HEK293 (cell line): ENCODE results near the gene RAB22A.

Source experiments
- BCL11A ChIP-seq: fragments of 450-650 bp; formaldehyde crosslinking; IDR thresholded peaks from 2 replicates; pipeline ENCODE4 v1.5.1; 2016; ENCODE audit warnings: low read depth, missing biosample characterization, missing genetic modification characterization
- KLF1 ChIP-seq: fragments of 450-650 bp; formaldehyde crosslinking; IDR thresholded peaks from 2 replicates; pipeline ENCODE4 v1.5.1; 2016; ENCODE audit warnings: missing biosample characterization, missing genetic modification characterization
- MYNN ChIP-seq: fragments of 450-650 bp; formaldehyde crosslinking; IDR thresholded peaks from 2 replicates; pipeline ENCODE4 v1.5.1; 2016; ENCODE audit warnings: missing biosample characterization, missing genetic modification characterization, borderline replicate concordance
- ZFP69B ChIP-seq: fragments of 450-650 bp; formaldehyde crosslinking; IDR thresholded peaks from 2 replicates; pipeline ENCODE4 v1.5.1; 2016; ENCODE audit warnings: missing biosample characterization, missing genetic modification characterization
- ZNF274 ChIP-seq, 2 experiments: fragments of 200-500 bp in 1 of 2; fragments of 450-650 bp in 1 of 2; sonication (Bioruptor generic) in 1 of 2; formaldehyde crosslinking in 1 of 2; IDR thresholded peaks; 2 replicates each; pipeline versions ENCODE4 v1.5.1 to v1.6.1; 2014 to 2016; ENCODE audit warnings: borderline replicate concordance in 1 of 2, inconsistent platforms in 1 of 2, low read length in 1 of 2, missing biosample characterization in 1 of 2, missing genetic modification characterization in 1 of 2
- ZNF792 ChIP-seq: fragments of 450-650 bp; formaldehyde crosslinking; IDR thresholded peaks from 2 replicates; pipeline ENCODE4 v1.5.1; 2016; ENCODE audit warnings: missing biosample characterization, missing genetic modification characterization
- ZNF830 ChIP-seq: fragments of 450-650 bp; IDR thresholded peaks from 2 replicates; pipeline ENCODE4 v1.5.0; 2018; ENCODE audit warnings: missing biosample characterization, missing genetic modification characterization, low read depth, mild to moderate bottlenecking, moderate library complexity
- TF ChIP-seq, protein P1 (sequence below): fragments of 450-650 bp; formaldehyde crosslinking; IDR thresholded peaks from 2 replicates; pipeline ENCODE4 v1.5.1; 2016; ENCODE audit warnings: missing biosample characterization, missing genetic modification characterization
- TF ChIP-seq, protein P2 (sequence below): fragments of 450-650 bp; formaldehyde crosslinking; IDR thresholded peaks from 2 replicates; pipeline ENCODE4 v1.5.1; 2016; ENCODE audit warnings: missing biosample characterization, missing genetic modification characterization
- TF ChIP-seq, protein P3 (sequence below): fragments of 450-650 bp; formaldehyde crosslinking; IDR thresholded peaks from 2 replicates; pipeline ENCODE4 v1.5.1; 2016; ENCODE audit warnings: missing biosample characterization, missing genetic modification characterization
- TF ChIP-seq, protein P4 (sequence below): fragments of 450-650 bp; formaldehyde crosslinking; IDR thresholded peaks from 2 replicates; pipeline ENCODE4; 2016; ENCODE audit warnings: missing biosample characterization, missing genetic modification characterization
- TF ChIP-seq, protein P5 (sequence below): fragments of 450-650 bp; formaldehyde crosslinking; IDR thresholded peaks from 2 replicates; pipeline ENCODE4 v1.5.1; 2016; ENCODE audit warnings: missing biosample characterization, missing genetic modification characterization, low read depth

DNA sequence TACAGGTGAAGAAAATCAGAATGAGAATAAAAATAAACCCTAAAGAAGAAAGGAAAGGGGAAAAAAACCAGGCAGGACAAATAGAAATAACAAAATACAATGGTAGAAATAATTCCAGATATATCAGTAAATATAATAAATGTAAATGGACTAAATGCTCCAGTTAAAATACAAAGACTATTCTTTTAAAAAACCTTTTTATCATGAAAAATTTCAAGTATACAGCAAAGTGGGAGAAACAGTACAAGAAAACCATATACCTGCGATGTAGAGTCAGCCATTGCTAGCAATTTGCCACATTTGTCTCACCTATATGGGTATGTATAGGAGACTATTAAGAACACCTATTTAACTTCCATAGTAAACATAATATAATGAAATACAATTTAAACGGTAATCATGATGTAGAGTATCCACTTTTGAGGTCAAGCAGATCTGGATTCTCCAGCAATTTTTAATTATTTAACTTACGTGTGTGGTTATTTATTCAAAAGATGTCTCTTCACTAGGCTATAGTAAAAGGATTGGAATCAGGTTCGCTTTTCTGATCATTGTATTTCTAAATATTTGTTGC, 78.6 kb downstream of the RAB22A start:
- no peak for TF ChIP-seq KLF1 (tag by site-specific recombination)
- TF ChIP-seq, protein P1, sequence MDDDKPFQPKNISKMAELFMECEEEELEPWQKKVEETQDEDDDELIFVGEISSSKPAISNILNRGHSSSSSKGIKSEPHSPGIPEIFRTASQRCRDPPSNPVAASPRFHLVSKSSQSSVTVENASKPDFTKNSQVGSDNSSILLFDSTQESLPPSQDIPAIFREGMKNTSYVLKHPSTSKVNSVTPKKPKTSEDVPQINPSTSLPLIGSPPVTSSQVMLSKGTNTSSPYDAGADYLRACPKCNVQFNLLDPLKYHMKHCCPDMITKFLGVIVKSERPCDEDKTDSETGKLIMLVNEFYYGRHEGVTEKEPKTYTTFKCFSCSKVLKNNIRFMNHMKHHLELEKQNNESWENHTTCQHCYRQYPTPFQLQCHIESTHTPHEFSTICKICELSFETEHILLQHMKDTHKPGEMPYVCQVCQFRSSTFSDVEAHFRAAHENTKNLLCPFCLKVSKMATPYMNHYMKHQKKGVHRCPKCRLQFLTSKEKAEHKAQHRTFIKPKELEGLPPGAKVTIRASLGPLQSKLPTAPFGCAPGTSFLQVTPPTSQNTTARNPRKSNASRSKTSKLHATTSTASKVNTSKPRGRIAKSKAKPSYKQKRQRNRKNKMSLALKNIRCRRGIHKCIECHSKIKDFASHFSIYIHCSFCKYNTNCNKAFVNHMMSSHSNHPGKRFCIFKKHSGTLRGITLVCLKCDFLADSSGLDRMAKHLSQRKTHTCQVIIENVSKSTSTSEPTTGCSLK = no peak
- no peak for TF ChIP-seq BCL11A (tag by site-specific recombination)
- no peak for TF ChIP-seq ZFP69B (tag by site-specific recombination)
- TF ChIP-seq, protein P2, sequence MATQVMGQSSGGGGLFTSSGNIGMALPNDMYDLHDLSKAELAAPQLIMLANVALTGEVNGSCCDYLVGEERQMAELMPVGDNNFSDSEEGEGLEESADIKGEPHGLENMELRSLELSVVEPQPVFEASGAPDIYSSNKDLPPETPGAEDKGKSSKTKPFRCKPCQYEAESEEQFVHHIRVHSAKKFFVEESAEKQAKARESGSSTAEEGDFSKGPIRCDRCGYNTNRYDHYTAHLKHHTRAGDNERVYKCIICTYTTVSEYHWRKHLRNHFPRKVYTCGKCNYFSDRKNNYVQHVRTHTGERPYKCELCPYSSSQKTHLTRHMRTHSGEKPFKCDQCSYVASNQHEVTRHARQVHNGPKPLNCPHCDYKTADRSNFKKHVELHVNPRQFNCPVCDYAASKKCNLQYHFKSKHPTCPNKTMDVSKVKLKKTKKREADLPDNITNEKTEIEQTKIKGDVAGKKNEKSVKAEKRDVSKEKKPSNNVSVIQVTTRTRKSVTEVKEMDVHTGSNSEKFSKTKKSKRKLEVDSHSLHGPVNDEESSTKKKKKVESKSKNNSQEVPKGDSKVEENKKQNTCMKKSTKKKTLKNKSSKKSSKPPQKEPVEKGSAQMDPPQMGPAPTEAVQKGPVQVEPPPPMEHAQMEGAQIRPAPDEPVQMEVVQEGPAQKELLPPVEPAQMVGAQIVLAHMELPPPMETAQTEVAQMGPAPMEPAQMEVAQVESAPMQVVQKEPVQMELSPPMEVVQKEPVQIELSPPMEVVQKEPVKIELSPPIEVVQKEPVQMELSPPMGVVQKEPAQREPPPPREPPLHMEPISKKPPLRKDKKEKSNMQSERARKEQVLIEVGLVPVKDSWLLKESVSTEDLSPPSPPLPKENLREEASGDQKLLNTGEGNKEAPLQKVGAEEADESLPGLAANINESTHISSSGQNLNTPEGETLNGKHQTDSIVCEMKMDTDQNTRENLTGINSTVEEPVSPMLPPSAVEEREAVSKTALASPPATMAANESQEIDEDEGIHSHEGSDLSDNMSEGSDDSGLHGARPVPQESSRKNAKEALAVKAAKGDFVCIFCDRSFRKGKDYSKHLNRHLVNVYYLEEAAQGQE (tag by site-specific recombination) = no peak
- TF ChIP-seq ZNF792 = no peak
- no peak for TF ChIP-seq ZNF830 (tag by site-specific recombination)
- no peak for TF ChIP-seq ZNF274 (IDR thresholded peaks at IDR 0.05; ENCODE audit: low read length)
- TF ChIP-seq ZNF274 (tag by site-specific recombination; IDR thresholded peaks at IDR 0.05; ENCODE audit: borderline replicate concordance) = no peak
- TF ChIP-seq, protein P3, sequence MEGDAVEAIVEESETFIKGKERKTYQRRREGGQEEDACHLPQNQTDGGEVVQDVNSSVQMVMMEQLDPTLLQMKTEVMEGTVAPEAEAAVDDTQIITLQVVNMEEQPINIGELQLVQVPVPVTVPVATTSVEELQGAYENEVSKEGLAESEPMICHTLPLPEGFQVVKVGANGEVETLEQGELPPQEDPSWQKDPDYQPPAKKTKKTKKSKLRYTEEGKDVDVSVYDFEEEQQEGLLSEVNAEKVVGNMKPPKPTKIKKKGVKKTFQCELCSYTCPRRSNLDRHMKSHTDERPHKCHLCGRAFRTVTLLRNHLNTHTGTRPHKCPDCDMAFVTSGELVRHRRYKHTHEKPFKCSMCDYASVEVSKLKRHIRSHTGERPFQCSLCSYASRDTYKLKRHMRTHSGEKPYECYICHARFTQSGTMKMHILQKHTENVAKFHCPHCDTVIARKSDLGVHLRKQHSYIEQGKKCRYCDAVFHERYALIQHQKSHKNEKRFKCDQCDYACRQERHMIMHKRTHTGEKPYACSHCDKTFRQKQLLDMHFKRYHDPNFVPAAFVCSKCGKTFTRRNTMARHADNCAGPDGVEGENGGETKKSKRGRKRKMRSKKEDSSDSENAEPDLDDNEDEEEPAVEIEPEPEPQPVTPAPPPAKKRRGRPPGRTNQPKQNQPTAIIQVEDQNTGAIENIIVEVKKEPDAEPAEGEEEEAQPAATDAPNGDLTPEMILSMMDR = no peak
- TF ChIP-seq, protein P4, sequence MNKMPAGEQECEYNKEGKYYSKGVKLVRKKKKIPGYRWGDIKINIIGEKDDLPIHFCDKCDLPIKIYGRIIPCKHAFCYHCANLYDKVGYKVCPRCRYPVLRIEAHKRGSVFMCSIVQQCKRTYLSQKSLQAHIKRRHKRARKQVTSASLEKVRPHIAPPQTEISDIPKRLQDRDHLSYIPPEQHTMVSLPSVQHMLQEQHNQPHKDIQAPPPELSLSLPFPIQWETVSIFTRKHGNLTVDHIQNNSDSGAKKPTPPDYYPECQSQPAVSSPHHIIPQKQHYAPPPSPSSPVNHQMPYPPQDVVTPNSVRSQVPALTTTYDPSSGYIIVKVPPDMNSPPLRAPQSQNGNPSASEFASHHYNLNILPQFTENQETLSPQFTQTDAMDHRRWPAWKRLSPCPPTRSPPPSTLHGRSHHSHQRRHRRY = no peak
- TF ChIP-seq, protein P5, sequence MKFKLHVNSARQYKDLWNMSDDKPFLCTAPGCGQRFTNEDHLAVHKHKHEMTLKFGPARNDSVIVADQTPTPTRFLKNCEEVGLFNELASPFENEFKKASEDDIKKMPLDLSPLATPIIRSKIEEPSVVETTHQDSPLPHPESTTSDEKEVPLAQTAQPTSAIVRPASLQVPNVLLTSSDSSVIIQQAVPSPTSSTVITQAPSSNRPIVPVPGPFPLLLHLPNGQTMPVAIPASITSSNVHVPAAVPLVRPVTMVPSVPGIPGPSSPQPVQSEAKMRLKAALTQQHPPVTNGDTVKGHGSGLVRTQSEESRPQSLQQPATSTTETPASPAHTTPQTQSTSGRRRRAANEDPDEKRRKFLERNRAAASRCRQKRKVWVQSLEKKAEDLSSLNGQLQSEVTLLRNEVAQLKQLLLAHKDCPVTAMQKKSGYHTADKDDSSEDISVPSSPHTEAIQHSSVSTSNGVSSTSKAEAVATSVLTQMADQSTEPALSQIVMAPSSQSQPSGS (tag by site-specific recombination) = no peak
- TF ChIP-seq MYNN = no peak
